Astrocyte of the cerebellum (primary cell): ENCODE measurements around the gene PDILT.

Experiments
- DNase-seq: peaks from one replicate; pipeline ENCODE4 v3.0.0-alpha.2; 2011; ENCODE audit warnings: low read depth
- H3K4me3 ChIP-seq: 2 replicates; pipeline ENCODE4 v1.5.1; 2011; ENCODE audit warnings: mild to moderate bottlenecking, low read depth, low read length, moderate library complexity
- in situ Hi-C: cut with HindIII; loops from 2 replicates; pipeline ENCODE4 v1.10.0; 2017; ENCODE audit warnings: low sequenced_read_pairs
- TF ChIP-seq, protein P1 (sequence below): IDR thresholded peaks from 2 replicates; pipeline ENCODE4 v1.5.1; 2012; ENCODE audit warnings: low read length, low read depth, moderate library complexity, mild to moderate bottlenecking; ENCODE audit errors: missing control alignments

PDILT gene

DNA sequence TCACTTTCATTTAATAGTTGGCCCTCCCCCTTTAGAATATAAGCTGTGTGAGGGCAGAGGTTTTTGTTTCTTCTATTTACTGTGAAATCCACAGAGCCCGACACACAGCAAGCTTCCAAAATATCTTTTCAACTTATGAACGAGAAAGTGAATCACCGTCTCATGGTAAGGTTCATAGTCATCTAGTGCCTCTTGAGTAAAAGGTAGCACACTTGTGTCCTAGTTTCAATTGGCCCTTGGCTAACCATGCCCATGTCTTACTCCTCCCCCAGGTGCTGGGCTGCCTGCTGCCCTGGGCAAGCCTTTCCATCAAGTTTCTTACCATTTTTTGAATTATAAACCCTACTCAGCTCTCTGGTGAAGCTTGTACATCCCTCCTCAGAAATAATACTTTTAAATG, 64.8 kb downstream of the PDILT start:
- H3K4me3 ChIP-seq: no peak overlapping the region
- TF ChIP-seq, protein P1, sequence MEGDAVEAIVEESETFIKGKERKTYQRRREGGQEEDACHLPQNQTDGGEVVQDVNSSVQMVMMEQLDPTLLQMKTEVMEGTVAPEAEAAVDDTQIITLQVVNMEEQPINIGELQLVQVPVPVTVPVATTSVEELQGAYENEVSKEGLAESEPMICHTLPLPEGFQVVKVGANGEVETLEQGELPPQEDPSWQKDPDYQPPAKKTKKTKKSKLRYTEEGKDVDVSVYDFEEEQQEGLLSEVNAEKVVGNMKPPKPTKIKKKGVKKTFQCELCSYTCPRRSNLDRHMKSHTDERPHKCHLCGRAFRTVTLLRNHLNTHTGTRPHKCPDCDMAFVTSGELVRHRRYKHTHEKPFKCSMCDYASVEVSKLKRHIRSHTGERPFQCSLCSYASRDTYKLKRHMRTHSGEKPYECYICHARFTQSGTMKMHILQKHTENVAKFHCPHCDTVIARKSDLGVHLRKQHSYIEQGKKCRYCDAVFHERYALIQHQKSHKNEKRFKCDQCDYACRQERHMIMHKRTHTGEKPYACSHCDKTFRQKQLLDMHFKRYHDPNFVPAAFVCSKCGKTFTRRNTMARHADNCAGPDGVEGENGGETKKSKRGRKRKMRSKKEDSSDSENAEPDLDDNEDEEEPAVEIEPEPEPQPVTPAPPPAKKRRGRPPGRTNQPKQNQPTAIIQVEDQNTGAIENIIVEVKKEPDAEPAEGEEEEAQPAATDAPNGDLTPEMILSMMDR: no peak
- DNase-seq: no peak
- in situ Hi-C loops: no loop called here

DNA sequence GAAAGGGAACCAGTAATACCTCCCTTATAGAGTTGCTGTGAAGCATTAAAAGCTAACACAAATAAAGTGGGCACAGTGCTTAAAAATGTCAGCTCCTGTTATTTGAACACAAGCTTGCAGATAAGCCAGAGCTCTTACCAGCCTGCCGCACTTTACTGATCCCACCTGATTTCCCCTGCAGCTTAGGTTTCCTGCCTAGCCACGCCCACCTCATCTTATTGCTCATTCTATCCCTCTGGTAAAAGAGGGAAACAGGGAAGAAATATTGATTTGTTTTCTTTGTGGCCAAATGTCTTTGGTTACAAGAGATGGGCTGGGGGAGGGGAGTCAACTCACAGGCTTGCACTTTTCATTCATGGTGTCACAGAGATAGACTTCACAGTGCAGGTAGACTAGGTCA, 67.6 kb downstream of the PDILT start:
- no peak overlapping the region for H3K4me3 ChIP-seq
- no peak for DNase-seq
- in situ Hi-C loops: no loop called here
- TF ChIP-seq, protein P1: no peak

DNA sequence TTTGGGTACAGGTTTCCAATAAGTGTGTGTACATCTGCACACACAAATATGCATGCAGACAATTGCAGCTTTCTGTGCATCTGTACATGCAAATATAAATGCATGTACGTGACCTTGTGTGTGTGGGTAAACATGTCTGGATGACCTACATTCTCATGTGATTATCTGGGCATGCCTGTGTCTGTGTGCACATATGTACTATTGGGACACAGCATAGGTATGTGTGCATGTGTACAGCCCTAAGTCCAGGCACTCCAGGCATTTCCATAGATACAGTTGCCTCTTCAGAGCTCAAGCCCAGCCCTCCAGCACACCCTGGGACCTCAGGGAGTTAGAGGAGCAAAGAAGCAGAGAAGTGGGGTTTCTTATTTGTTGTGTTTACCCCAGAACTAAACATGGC, 70.1 kb downstream of the PDILT start:
- TF ChIP-seq, protein P1: no peak
- no peak overlapping the region for H3K4me3 ChIP-seq
- DNase-seq: no peak
- in situ Hi-C loops: no loop called here

DNA sequence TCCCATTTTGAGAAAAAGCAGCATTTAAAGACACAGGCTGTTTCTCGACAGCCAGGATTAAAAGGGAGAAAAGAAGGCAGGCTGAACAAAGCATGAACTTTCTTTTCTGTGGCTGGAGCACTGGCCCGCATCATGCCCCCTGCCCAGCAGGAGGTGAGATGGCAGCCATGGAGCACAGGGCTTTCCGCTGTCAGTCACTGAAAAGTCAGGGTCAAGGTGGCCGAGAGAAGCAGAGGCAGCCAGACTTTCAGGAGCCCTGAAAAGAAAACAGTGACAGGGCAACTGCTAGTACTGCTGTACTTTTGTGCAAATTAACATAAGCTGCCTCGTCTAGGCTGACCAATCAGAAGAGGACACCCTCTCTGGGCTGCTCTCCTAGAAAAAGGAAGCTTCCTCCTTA, 71.4 kb downstream of the PDILT start:
- DNase-seq: no peak
- no peak overlapping the region for H3K4me3 ChIP-seq
- TF ChIP-seq, protein P1: no peak
- in situ Hi-C loops: no loop called here

DNA sequence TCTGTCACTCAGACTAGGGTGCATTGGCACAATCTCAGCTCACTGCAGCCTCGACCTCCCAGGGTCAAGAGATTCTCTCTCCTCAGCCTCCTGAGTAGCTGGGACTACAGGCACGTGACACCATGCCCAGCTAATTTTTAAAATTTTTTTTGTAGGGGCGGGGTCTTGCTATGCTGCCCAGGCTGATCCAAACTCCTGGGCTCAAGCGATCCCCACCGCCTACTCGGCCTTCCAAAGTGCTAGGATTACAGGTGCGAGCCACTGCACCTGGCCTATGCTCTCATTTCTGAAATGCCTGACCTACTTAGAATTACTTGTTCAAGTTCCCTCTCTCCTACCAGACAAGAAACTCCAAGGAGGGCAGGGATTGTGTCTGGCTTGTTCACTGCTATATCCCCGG, 72.1 kb downstream of the PDILT start:
- DNase-seq: no peak
- in situ Hi-C loops: no loop called here
- H3K4me3 ChIP-seq: no peak overlapping the region
- TF ChIP-seq, protein P1: no peak

DNA sequence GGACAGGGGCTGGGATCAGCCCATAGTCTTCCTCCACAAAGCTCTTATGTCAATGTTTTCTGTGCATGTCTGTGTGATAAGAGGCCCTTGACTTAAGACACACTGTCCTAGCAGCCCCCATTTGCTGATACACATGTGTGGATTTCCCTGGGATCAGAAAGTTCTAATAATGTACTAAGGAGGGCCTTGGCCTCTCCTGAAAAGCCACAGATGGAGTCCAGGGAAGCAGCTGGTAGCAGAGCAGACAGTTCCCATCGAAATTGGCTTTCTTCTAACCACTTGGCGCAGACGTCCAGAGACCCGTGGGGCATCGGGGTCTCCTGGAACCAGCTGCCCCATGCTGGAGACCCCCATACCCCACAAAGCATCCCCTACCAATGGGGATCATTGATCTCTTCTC, 72.9 kb downstream of the PDILT start:
- TF ChIP-seq, protein P1: no peak
- in situ Hi-C loops: no loop called here
- DNase-seq: no peak
- no peak overlapping the region for H3K4me3 ChIP-seq
